Neuronal stem cell (in vitro differentiated cells): ENCODE data around the gene RNASEH2A.

Experiments
- DNase-seq: peaks from one replicate; pipeline ENCODE4 v3.0.0-alpha.2; 2013; ENCODE audit warnings: low spot score
- H2AFZ ChIP-seq: one replicate; pipeline ENCODE4 v1.6.1; 2013; ENCODE audit warnings: mild to moderate bottlenecking, low read length, inconsistent platforms
- H2AK5ac ChIP-seq: 2 replicates; pipeline ENCODE4 v1.6.1; 2013; ENCODE audit warnings: low read depth, mild to moderate bottlenecking, inconsistent platforms, low read length, moderate library complexity, mixed read lengths
- H2BK120ac ChIP-seq: 2 replicates; pipeline ENCODE4 v1.6.1; 2013; ENCODE audit warnings: low read depth, mild to moderate bottlenecking, inconsistent platforms, low read length, moderate library complexity, mixed read lengths
- H2BK12ac ChIP-seq: one replicate; pipeline ENCODE4 v1.6.1; 2013; ENCODE audit warnings: low read length, inconsistent platforms
- H2BK15ac ChIP-seq: 2 replicates; pipeline ENCODE4 v1.6.1; 2013; ENCODE audit warnings: mild to moderate bottlenecking, low read length, inconsistent platforms, mixed read lengths
- H2BK5ac ChIP-seq: one replicate; pipeline ENCODE4 v1.6.1; 2013; ENCODE audit warnings: inconsistent platforms, mild to moderate bottlenecking, low read length, moderate library complexity
- H3K14ac ChIP-seq: one replicate; pipeline ENCODE4 v1.6.1; 2013; ENCODE audit warnings: low read length, inconsistent platforms
- H3K18ac ChIP-seq: 2 replicates; pipeline ENCODE4 v1.6.1; 2013; ENCODE audit warnings: low read length, inconsistent platforms
- H3K23ac ChIP-seq: 2 replicates; pipeline ENCODE4 v1.6.1; 2013; ENCODE audit warnings: low read depth, mild to moderate bottlenecking, mixed read lengths, low read length, inconsistent platforms; ENCODE audit not compliant: poor library complexity
- H3K27ac ChIP-seq: replicated peaks from 3 replicates; pipeline ENCODE4 v1.5.1; 2013; ENCODE audit warnings: low read length, inconsistent platforms
- H3K27me3 ChIP-seq, 3 experiments: 2 replicates each; pipeline ENCODE4 v1.6.1; 2013; ENCODE audit warnings: low read length in 3 of 3, mild to moderate bottlenecking in 2 of 3, inconsistent platforms in 1 of 3, low read depth in 1 of 3, mixed read lengths in 1 of 3, moderate library complexity in 1 of 3; ENCODE audit not compliant: control insufficient read depth in 3 of 3, insufficient read depth in 3 of 3
- H3K36me3 ChIP-seq, 2 donors: replicated peaks in 1 of 2; 2 replicates each; pipeline ENCODE4 v1.6.1; 2013; ENCODE audit warnings: low read length in 2 of 2; ENCODE audit not compliant: control insufficient read depth in 2 of 2, insufficient read depth in 2 of 2
- H3K4ac ChIP-seq: 2 replicates; pipeline ENCODE4 v1.6.1; 2013; ENCODE audit warnings: inconsistent platforms, mild to moderate bottlenecking, low read length, moderate library complexity
- H3K4me1 ChIP-seq, 2 donors: 1 replicate in 1 of 2; 2 replicates in 1 of 2; pipeline ENCODE4 v1.6.1; 2013; ENCODE audit warnings: low read length in 2 of 2, low read depth in 1 of 2; ENCODE audit not compliant: control insufficient read depth in 2 of 2, insufficient read depth in 1 of 2
- H3K4me2 ChIP-seq: one replicate; pipeline ENCODE4 v1.6.1; 2013; ENCODE audit warnings: mild to moderate bottlenecking, low read length, inconsistent platforms; ENCODE audit not compliant: insufficient read depth, poor library complexity, severe bottlenecking
- H3K4me3 ChIP-seq, 2 donors: 2 replicates each; pipeline ENCODE4 v1.5.1; 2013; ENCODE audit warnings: low read length in 2 of 2, mild to moderate bottlenecking in 2 of 2, inconsistent platforms in 1 of 2, moderate library complexity in 1 of 2
- H3K79me1 ChIP-seq: one replicate; pipeline ENCODE4 v1.6.1; 2013; ENCODE audit warnings: low read depth, mild to moderate bottlenecking, inconsistent platforms, low read length, moderate library complexity
- H3K9ac ChIP-seq: one replicate; pipeline ENCODE4 v1.6.1; 2013; ENCODE audit warnings: mild to moderate bottlenecking, low read depth, low read length, inconsistent platforms; ENCODE audit not compliant: poor library complexity
- H3K9me3 ChIP-seq, 2 donors: replicated peaks in 1 of 2; 2 replicates each; pipeline versions ENCODE3 to v1.6.1; 2013; ENCODE audit warnings: low read length in 2 of 2, mild to moderate bottlenecking in 2 of 2, inconsistent platforms in 1 of 2, low read depth in 1 of 2, mixed read lengths in 1 of 2, moderate library complexity in 1 of 2; ENCODE audit not compliant: control insufficient read depth in 2 of 2, insufficient read depth in 1 of 2
- H4K8ac ChIP-seq: one replicate; pipeline ENCODE4 v1.6.1; 2013; ENCODE audit warnings: low read depth, mild to moderate bottlenecking, inconsistent platforms, low read length, moderate library complexity
- H4K91ac ChIP-seq: one replicate; pipeline ENCODE4 v1.6.1; 2013; ENCODE audit warnings: low read length, low read depth, mild to moderate bottlenecking, inconsistent platforms; ENCODE audit not compliant: poor library complexity
- WGBS, 2 donors: extraction: QIAGEN DNeasy Blood & Tissue Kit; methylation state at CpG; one replicate each; pipeline ENCODE4 v1.1.7; 2013; ENCODE audit warnings: missing lambda C conversion rate in 2 of 2, mixed read lengths in 1 of 2; ENCODE audit not compliant: insufficient read length in 2 of 2, insufficient replicate concordance in 1 of 2; ENCODE audit errors: extremely low coverage in 2 of 2; 5-methylcytosine and 5-hydroxymethylcytosine counted together

Gene RNASEH2A

GRCh38 chr19:12783291-12783848 is 23.0 kb upstream of the RNASEH2A start:
- H3K27ac ChIP-seq = no peak overlapping the region
- WGBS, 2 donors = no CpG with 5 or more reads among the region's 16 CpGs

DNA sequence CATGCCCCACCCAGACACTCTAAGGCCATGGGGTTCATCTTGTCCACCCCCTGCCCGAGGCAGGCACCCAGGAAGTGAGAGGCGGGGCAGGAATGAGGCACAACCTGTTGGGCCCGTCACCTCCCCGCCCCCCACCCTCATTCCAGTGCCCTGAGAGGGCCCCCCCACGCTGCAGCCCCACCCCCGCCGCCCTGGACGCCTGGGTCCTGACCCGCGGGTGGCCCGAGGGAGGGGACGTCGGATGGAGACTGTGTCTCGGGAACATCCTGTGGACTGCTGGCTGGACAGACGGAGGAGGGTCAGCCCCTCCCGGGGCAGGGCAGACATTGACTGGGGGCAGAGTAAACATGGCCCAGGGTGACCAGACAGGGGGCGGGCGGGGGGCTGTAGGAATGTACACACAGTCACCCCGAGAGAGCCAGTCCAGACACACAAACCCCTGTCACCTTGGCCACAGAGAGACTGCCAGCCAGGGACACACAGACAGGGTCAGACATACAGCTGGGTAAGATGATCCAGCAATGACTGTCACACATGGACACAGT is 22.5 kb upstream of the RNASEH2A start:
- H3K4me1 ChIP-seq = peaks cover 19 to 54% of the 10 kb centered on the region in 2 donors
- no peak overlapping the region for H3K27ac ChIP-seq

More at GRCh38 chr19:12783291-12783848, 23.0 kb upstream of the RNASEH2A start:
- Histone ChIP-seq H4K8ac (no peak overlapping the region), H3K23ac (no peak overlapping the region), H2BK12ac (peak overlapping the region; percentile 33), H4K91ac (no peak overlapping the region), H3K27me3 (peaks cover 0 to under 1% (median 0%) of the 10 kb centered on the region in 3 experiments), H2BK120ac (peak overlapping the region; percentile 78), H3K4me2 (peak overlapping the region; percentile 94), H3K4me3 (peak overlapping the region; percentile 21 to 46), H3K4me1 (peaks cover 21 to 54% of the 10 kb centered on the region in 2 donors), H2BK15ac (peak overlapping the region; percentile 90), H3K9ac (peak overlapping the region; percentile 94), H3K79me1 (no peaks in the 10 kb centered on the region), H2AK5ac (peak overlapping the region; percentile 99), H3K36me3 (no peaks in the 10 kb centered on the region), H3K9me3 (peaks cover 0 to under 1% of the 10 kb centered on the region in 2 donors), H2AFZ (peak overlapping the region; percentile 84), H3K14ac (peak overlapping the region; percentile 95), H3K18ac (peak overlapping the region; percentile 99), H3K4ac (no peak overlapping the region), H2BK5ac (peak overlapping the region; percentile 96)
- no peak for DNase-seq

GRCh38 chr19:12784394-12784870 is 22.0 kb upstream of the RNASEH2A start:
- Histone ChIP-seq H2BK15ac (no peak overlapping the region), H2AFZ (no peak overlapping the region), H3K27me3 (no peaks in the 10 kb centered on the region), H3K4ac (no peak overlapping the region), H3K23ac (no peak overlapping the region), H4K91ac (no peak overlapping the region), H2AK5ac (peak overlapping the region; percentile 20), H3K18ac (peak overlapping the region; percentile 9), H3K9ac (peak overlapping the region; percentile 56), H4K8ac (no peak overlapping the region), H3K14ac (no peak overlapping the region), H2BK120ac (no peak overlapping the region), H3K9me3 (no peaks in the 10 kb centered on the region), H3K27ac (no peak overlapping the region), H3K4me3 (no peak overlapping the region), H2BK12ac (no peak overlapping the region), H3K4me1 (peaks cover 21 to 53% of the 10 kb centered on the region in 2 donors), H3K4me2 (no peak overlapping the region), H3K79me1 (no peaks in the 10 kb centered on the region), H2BK5ac (peak overlapping the region; percentile 96), H3K36me3 (no peaks in the 10 kb centered on the region)
- DNase-seq = no peak
- no CpG with 5 or more reads among the region's 10 CpGs for WGBS, 2 donors

More for the DNA sequence above, 22.5 kb upstream of the RNASEH2A start:
- H2AFZ ChIP-seq = no peak overlapping the region
- H2AK5ac ChIP-seq = peak overlapping the region; percentile 20
- no peak overlapping the region for H2BK120ac ChIP-seq
- no peak overlapping the region for H3K4ac ChIP-seq
- no peaks in the 10 kb centered on the region for H3K36me3 ChIP-seq
- H2BK5ac ChIP-seq = peak overlapping the region; percentile 96
- peak overlapping the region; percentile 56 for H3K9ac ChIP-seq
- H3K27me3 ChIP-seq = no peaks in the 10 kb centered on the region
- no peak overlapping the region for H4K8ac ChIP-seq
- no peak overlapping the region for H4K91ac ChIP-seq
- H3K9me3 ChIP-seq = no peaks in the 10 kb centered on the region
- H3K14ac ChIP-seq = no peak overlapping the region
- H3K79me1 ChIP-seq = no peaks in the 10 kb centered on the region
- no peak overlapping the region for H2BK12ac ChIP-seq
- peak overlapping the region; percentile 26 for H2BK15ac ChIP-seq
- H3K23ac ChIP-seq = no peak overlapping the region
- H3K4me2 ChIP-seq = no peak overlapping the region
- DNase-seq = no peak
- no CpG with 5 or more reads among the region's 19 CpGs for WGBS, 2 donors
- H3K18ac ChIP-seq = peak overlapping the region; percentile 23
- H3K4me3 ChIP-seq = peak overlapping the region in 1 of 2 donors; percentile 46

GRCh38 chr19:12784871-12785430 is 21.4 kb upstream of the RNASEH2A start:
- Histone ChIP-seq H2BK5ac (no peak overlapping the region), H3K4me1 (peaks cover 21 to 52% of the 10 kb centered on the region in 2 donors), H3K9ac (no peak overlapping the region), H3K23ac (no peak overlapping the region), H4K91ac (no peak overlapping the region), H3K27me3 (no peaks in the 10 kb centered on the region), H2BK15ac (no peak overlapping the region), H3K14ac (no peak overlapping the region), H2BK12ac (no peak overlapping the region), H3K27ac (no peak overlapping the region), H3K36me3 (no peaks in the 10 kb centered on the region), H2AK5ac (no peak overlapping the region), H3K4me2 (no peak overlapping the region), H4K8ac (no peak overlapping the region), H3K18ac (no peak overlapping the region), H3K4me3 (no peak overlapping the region), H3K79me1 (no peaks in the 10 kb centered on the region), H2BK120ac (no peak overlapping the region), H3K4ac (no peak overlapping the region), H2AFZ (no peak overlapping the region), H3K9me3 (no peaks in the 10 kb centered on the region)
- DNase-seq = no peak
- no CpG with 5 or more reads among the region's 5 CpGs for WGBS, 2 donors
